Measurements from ENCODE around the gene VSX1. TPM values are rescaled to one million over a fixed set of nuclear protein-coding genes. Genes with fewer than 3 reads are reported as not detected.

Gene VSX1
- total and polyA plus RNA-seq, 11 donors = 0.19 to 0.96 (median 0.49) TPM; not detected in 5

DNA sequence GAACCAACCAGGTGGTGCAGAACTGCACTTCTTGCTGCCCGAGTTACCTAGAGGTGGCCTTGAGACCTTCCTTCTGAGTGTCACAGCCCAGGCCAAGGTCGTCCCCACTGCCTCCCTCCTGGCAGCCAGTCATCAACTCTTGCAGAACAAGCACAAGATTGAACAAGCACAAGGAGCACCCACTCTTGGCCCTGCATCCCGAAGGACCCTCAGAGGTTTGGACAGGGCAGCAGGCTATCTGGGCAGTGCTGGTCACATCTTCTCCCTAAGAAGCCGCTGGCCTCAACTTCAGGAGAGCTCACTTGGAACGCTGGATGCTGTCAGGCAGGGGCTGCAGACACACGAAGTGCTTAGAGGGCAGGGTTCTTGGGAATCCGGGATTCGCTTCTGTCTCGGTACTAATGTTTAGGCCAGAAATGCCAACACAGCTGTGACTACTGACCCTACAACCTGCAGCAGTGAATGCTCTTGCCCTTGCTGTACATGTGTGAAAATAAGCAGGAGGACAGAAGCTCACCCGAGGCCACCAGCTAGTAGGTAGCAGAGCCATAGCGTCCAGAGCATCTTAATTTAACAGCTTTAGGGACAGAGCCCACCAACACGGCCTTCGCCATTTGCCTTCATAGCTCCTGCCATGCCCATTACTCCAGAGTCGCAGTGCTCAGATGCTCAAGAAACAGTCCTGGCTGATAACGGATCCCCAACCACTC, 20.0 kb downstream of the VSX1 start:
- Histone ChIP-seq H3K4me1 (peaks cover 0 to 36% (median 16%) of the 10 kb centered on the region in 12 donors), H3K27ac (no peak overlapping the region), H3K27me3 (no peaks in the 10 kb centered on the region), H3K9me3 (no peaks in the 10 kb centered on the region), H3K4me3 (no peak overlapping the region), H3K36me3 (no peaks in the 10 kb centered on the region)
- no peak for ATAC-seq
- intact Hi-C loops (cut with DNase I) = loop anchor here in 5 of 10 donors (5.0 to 10.0 kb wide), 5 partner anchors 35 to 897 kb away; partner anchors contain the start of genes ABHD12 (in 2 of the 5), GINS1 (in 2 of the 5) and PYGB (in 1 of the 5)
- TF ChIP-seq POLR2A (IDR thresholded peaks at IDR 0.05) = no peak
- peak in 3 of 5 donors; percentile 5 to 44 (median 20) for DNase-seq
- WGBS, 4 donors = 89 to 94% (median 92%) methylated on average over 14 to 15 of the region's 15 CpGs

DNA sequence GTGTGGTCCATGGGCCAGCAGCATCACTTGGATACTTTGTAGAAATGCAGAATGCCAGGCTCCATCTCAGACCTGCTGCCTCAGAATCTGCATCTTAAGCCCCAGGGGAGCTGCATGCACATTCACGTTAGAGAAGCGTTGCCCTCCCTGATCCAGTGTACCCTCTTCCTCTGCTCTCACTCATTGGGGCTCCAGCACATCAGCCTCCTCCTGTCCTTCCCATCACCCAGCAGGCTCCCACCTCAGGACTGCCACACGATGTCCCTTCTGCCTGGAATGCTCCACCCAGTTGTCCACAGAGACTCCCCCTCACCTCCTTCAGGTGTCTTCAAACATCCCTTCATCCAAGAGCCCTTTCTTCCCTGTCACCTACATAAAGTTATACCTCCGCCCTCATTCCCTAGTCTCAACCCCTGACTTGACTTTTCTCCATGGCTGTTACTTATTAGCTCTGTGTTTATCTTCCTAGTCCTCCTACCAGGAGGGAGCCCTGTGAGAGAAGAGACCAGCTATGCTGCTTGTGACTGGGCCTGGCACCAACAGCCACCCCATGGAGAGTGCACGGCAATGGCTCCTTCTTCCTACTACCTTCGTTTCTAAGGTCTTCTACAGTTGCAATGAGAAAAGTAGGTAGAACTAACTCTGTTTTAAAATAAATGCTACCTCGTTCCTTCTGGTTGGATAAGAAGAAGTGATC, 20.7 kb downstream of the VSX1 start:
- peak in 1 of 5 donors; percentile 1 for DNase-seq
- Histone ChIP-seq H3K4me1 (peaks cover 2 to 42% (median 18%) of the 10 kb centered on the region in 12 donors), H3K4me3 (no peak overlapping the region), H3K9me3 (no peaks in the 10 kb centered on the region), H3K27ac (no peak overlapping the region), H3K36me3 (no peaks in the 10 kb centered on the region), H3K27me3 (no peaks in the 10 kb centered on the region)
- 85 to 93% (median 91%) methylated on average over 7 of the region's 7 CpGs for WGBS, 4 donors
- intact Hi-C loops (cut with DNase I) = loop anchor here in 5 of 10 donors (5.0 to 10.0 kb wide), 5 partner anchors 34 to 896 kb away; partner anchors contain the start of genes ABHD12 (in 2 of the 5), GINS1 (in 2 of the 5) and PYGB (in 1 of the 5)
- no peak for TF ChIP-seq POLR2A (IDR thresholded peaks at IDR 0.05)
- TF ChIP-seq, protein P1, sequence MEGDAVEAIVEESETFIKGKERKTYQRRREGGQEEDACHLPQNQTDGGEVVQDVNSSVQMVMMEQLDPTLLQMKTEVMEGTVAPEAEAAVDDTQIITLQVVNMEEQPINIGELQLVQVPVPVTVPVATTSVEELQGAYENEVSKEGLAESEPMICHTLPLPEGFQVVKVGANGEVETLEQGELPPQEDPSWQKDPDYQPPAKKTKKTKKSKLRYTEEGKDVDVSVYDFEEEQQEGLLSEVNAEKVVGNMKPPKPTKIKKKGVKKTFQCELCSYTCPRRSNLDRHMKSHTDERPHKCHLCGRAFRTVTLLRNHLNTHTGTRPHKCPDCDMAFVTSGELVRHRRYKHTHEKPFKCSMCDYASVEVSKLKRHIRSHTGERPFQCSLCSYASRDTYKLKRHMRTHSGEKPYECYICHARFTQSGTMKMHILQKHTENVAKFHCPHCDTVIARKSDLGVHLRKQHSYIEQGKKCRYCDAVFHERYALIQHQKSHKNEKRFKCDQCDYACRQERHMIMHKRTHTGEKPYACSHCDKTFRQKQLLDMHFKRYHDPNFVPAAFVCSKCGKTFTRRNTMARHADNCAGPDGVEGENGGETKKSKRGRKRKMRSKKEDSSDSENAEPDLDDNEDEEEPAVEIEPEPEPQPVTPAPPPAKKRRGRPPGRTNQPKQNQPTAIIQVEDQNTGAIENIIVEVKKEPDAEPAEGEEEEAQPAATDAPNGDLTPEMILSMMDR (IDR thresholded peaks at IDR 0.05) = no peak
- no peak for ATAC-seq

DNA sequence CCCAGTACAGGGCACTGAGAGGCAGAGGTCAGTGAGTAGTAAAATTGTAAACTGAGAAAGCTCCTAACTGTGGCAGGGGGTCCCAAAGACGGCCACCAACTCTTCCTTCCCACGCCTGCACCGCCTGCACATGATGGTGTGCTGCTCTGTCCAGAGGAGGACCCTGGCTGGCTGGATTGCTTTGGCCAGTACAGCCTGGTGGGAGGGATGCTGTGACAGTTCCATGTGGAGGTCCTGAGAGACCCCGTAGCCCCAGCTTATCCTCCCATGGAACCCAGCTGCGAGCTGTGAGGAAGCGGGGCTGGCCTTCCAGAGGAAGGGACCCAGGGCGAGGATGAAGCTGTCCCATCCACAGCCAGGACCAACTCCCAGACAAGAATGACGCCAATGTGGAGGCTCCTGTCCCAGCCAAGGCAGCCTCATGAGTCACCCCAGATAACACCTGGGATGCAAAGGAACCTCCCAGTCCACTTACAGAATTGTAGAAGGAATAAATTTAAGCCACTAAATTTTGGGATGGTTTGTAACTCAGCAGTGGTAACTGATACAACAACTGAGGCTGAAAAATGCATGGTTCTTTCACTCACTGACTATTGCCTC, 22.0 kb downstream of the VSX1 start:
- WGBS, 4 donors = 90 to 93% (median 92%) methylated on average over 6 to 8 of the region's 8 CpGs

More for the DNA sequence above, 22.0 kb downstream of the VSX1 start:
- DNase-seq (peak in 2 of 5 donors; percentile 22 to 37), ATAC-seq (no peak)
- no peak overlapping the region for H3K4me3 ChIP-seq
- TF ChIP-seq, protein P1 (IDR thresholded peaks at IDR 0.05) = no peak
- no peak for TF ChIP-seq POLR2A (IDR thresholded peaks at IDR 0.05)
- no peaks in the 10 kb centered on the region for H3K27me3 ChIP-seq
- intact Hi-C loops (cut with DNase I) = loop anchor here in 6 of 10 donors (5.0 to 10.0 kb wide), 6 partner anchors 33 to 895 kb away; partner anchors contain the start of genes ABHD12 (in 2 of the 6), GINS1 (in 2 of the 6) and PYGB (in 1 of the 6)
- H3K4me1 ChIP-seq = peaks cover 10 to 42% (median 25%) of the 10 kb centered on the region in 12 donors
- peaks cover 0 to 3% (median 0%) of the 10 kb centered on the region in 9 donors for H3K36me3 ChIP-seq
- no peaks in the 10 kb centered on the region for H3K9me3 ChIP-seq
- peak overlapping the region in 1 of 12 donors; percentile 96 for H3K27ac ChIP-seq
